Cortex of kidney (tissue), 1 donor: ENCODE results near the gene SMC6.

Experiments
- DNase-seq: peaks from one replicate; lab custom pipeline; 2025; lab: John Stamatoyannopoulos, UW

Gene SMC6

GRCh38 chr2:17762451-17762850 is 8.8 kb upstream of the SMC6 start:
- DNase-seq, result no peak

DNA sequence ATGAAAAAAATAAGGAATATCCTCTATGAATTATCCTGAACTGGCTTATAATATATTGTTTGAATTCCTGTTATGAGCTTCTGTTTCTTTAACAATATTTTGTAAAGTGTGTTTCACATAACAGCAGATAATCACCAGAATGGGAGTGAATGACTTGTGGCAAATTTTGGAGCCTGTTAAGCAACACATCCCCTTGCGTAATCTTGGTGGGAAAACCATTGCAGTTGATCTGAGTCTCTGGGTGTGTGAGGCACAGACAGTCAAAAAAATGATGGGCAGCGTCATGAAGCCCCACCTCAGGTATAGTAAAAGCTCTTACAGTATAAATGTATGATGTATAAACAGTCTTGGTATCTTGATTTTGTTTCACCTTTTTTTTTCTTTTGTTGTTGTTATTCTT is 6.2 kb upstream of the SMC6 start:
- DNase-seq, result no peak

GRCh38 chr2:17758118-17758517 is 4.5 kb upstream of the SMC6 start:
- DNase-seq, result no peak

DNA sequence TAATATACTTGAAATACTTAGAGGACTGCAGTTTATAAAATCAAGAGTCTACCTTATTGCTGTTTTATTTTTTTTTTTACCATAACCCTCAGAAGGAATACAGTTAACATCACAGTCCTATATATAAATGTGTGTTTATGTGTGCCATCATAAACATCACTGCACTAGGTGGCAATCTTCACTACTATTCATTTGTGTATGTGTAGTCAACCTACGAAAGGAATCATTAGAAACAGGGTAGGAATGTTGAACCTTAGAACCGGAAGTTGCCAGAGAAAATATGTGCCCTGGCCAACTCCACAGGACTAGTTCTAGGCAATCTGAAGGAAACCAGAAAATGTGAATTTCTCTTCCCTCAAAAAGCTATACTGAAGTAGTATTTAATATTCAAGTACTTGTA is 3.7 kb upstream of the SMC6 start:
- no peak for DNase-seq

- DNase-seq, result no peak
Measured at GRCh38 chr2:17756668-17757067, 3.1 kb upstream of the SMC6 start.

- DNase-seq, result no peak
Measured at GRCh38 chr2:17754773-17755425, 1.3 kb upstream of the SMC6 start.

DNA sequence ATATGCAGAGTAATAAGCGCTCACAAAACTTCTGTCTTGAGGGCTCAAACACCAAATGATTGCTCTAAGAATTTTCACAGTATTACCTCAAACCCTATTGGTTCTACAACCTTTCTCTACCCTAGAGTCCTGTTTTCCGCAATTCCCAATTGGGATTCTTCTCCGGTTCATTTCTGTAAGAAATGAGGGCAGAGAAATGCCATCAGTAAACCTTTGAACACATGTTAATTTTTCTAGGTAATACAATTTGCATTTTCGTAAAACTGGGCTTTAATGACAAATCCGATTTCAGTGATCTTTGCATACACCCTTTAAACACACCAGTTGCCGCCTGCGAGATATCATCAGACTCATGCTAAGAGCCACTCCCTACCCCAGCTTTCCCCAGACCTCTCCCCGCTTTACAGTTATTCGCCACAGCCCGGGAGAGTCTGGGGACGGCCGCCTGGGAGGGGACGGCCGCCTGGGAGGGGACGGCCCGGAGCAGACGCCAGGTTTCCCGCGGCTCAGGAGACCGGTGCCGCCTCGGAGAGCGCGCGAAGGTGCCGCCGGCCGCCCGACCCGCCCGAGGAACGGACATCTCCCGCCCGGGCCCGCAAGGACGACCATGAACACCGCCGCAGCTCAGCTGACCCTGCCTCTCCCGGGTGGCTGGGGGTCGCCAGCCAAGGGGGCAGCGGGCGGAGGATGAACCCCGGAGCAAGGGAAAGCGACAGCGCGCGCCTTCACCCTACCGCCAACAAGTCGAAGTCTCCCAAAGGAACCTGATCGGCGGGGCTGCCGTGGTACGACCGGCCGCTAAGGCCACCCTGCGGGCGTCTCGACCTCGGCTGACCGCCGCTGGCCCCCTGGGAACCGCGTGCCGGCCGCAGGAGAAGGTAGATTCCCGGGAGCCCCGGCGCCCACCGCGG is 463 bp downstream of the SMC6 start:
- DNase-seq, result peak; percentile 57

GRCh38 chr2:17752246-17752645 is 1.4 kb downstream of the SMC6 start:
- DNase-seq, result no peak

GRCh38 chr2:17749753-17750438 is 3.7 kb downstream of the SMC6 start:
- DNase-seq, result no peak

GRCh38 chr2:17748745-17749144 is 4.9 kb downstream of the SMC6 start:
- no peak for DNase-seq

GRCh38 chr2:17747684-17748452 is 5.7 kb downstream of the SMC6 start:
- no peak for DNase-seq

- no peak for DNase-seq
Measured at GRCh38 chr2:17740203-17740602, 13.4 kb downstream of the SMC6 start.

DNA sequence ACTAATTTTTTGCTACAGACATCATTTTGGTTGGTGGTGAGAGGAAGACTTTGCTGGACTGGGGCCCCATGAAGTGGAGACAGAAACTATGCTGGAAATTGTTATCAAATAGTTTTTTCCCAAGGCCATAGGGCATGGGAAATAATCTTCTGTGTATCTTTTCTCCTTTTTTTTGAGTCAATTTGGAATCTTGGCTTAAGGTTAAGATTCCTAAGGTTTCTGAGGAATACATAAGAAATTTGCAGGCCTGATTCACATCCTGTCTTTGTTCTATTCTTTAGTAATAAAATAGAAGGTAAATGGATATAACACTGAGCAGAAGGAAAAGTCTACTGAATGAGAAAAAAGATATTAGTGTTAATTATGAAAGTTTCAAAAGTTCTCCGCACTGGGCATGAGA is 16.6 kb downstream of the SMC6 start:
- no peak for DNase-seq

DNA sequence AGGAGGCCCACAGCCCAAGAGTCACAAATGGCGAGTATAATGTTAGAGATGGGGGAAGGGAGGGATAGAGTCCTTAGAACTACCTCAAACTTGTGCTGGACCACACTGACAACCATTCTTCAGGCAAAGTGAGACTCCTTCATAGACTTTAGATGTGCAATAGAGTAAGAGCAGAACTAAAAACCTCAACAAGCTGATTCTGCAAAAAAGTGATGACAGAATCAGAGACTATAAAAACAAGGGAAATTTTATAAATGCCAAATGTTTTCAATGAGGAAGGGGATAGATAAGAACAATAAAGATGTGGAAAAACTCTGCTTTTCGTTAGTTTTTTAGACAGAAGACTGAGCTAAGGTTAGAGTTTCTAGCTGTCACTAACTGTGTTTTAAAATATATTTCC is 17.7 kb downstream of the SMC6 start:
- DNase-seq, result no peak

- no peak for DNase-seq
Measured at GRCh38 chr2:17733599-17733998, 20.0 kb downstream of the SMC6 start.

GRCh38 chr2:17729880-17730279 is 23.7 kb downstream of the SMC6 start:
- no peak for DNase-seq

GRCh38 chr2:17728210-17728609 is 25.4 kb downstream of the SMC6 start:
- no peak for DNase-seq

DNA sequence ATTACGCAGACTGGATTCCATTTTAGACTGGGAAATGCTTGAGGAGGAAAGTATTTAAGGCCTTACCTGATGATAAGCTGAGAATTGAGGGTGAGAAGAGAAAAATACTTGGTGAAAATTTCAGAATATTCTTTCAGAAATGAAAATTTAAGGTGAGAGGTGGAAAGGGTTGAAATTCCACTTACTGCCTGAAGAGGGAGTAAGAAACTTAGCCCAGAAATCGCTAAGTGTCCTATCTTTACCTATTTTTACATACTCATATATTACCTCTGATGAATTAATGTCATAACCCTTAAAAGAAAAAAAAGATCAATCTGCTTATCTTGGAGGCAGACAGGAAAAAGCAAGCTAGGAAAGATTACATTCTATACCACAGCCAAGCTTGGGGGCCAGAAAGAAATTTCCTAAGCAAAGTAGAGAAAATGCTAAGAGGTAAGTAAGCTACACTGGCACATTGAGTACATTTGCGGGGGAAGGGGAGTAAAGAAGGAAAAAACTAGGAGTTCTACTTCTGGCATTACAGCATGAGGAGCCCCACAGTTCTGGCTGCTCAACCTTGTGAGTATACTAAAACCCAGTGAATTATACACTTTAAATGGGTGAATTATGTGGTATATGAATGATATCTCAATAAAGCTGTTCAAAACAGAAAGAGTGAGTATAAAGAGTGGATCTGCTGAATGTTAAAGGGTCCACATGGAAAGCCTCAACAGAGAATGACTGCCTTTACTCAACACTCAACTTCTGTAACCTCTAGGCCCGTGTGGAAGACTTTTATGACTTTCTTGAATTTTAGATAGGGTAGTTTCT is 33.8 kb downstream of the SMC6 start:
- DNase-seq, result no peak

DNA sequence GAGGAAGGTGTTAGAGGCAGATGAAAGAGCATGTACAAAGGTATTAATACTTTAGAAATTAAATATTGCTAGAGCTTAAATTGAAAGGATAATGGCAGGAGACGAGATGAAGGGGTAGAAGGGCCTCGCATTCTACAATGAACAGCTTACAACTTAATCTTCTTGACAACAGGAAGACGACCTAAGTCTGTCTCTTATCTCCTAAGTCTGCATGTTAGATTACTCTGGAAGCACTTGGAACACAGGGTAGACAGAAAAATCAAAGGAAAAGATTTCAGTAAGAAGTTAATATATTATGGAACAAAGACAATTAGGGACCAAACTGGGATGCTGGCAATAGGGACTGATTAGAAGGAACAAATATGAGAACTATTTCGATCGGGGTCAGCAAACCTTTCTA is 34.9 kb downstream of the SMC6 start:
- DNase-seq, result no peak

- DNase-seq, result no peak
Measured at GRCh38 chr2:17717666-17718065, 35.9 kb downstream of the SMC6 start.

- DNase-seq, result no peak
Measured at GRCh38 chr2:17713291-17713690, 40.3 kb downstream of the SMC6 start.
